Activated naive CD4-positive, alpha-beta T cell (primary cell): Measurements from ENCODE around the gene SHANK2.

ENCODE experiments used
- DNase-seq, 4 experiments: peaks; one replicate each; lab custom pipeline; 2025; lab: John Stamatoyannopoulos, UW

SHANK2 gene

GRCh38 chr11:71222318-71223080 is 29.9 kb downstream of the SHANK2 start:
- DNase-seq = no peak

GRCh38 chr11:71221821-71222220 is 30.6 kb downstream of the SHANK2 start:
- DNase-seq = no peak

DNA sequence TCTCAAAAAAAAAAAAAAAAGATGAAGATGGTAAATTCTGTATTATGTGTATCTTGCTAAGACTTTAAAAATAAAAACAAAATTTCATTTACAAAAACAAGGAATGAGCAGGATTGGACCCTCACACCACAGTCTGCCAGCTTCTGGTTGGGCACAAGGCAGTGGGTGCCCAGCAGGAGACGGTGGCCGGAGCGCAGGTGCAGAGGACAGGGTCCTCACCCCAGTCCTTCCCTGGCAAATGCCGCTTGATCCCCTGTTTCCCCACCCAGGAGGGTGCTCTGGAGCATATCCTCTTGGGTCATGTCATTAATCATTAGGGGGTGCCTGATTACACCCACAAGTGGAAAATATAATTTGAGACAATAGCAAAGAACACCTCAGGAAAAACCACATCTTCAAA is 31.2 kb downstream of the SHANK2 start:
- DNase-seq = no peak

DNA sequence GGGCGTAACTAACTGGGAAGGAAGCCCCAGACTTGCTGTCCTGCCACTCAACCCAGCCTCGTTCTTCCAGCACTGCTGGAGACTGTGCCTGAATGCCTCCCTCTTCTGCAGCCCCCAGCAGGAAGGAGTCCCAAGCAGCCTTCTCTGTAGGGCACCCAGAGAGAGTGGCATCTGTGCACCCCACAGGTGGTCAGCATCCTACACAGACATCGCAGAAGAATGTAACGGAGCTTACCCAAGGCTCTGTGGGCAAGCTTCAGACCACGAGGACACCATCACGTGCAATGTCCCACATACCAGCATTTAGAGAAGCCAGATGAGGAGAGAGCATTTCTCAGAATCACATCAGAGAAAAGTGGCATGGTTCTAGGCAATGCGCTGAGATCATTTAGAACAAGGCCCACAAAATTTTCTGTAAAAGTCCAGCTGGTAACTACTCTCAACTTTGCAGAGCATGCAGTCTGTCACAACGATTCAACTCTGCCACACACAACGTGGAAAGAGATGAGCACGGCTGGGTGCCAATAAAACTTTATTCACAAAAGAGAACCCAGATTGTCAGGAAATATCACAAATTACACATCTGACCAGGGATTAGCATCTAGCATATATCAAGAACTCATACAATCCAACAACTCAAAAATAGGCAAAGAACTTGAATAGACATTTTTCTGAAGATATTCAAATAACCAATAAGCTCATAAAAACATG is 33.4 kb downstream of the SHANK2 start:
- no peak for DNase-seq

- DNase-seq = no peak
These were observed 36.9 kb downstream of the SHANK2 start for GRCh38 chr11:71215425-71215965.

DNA sequence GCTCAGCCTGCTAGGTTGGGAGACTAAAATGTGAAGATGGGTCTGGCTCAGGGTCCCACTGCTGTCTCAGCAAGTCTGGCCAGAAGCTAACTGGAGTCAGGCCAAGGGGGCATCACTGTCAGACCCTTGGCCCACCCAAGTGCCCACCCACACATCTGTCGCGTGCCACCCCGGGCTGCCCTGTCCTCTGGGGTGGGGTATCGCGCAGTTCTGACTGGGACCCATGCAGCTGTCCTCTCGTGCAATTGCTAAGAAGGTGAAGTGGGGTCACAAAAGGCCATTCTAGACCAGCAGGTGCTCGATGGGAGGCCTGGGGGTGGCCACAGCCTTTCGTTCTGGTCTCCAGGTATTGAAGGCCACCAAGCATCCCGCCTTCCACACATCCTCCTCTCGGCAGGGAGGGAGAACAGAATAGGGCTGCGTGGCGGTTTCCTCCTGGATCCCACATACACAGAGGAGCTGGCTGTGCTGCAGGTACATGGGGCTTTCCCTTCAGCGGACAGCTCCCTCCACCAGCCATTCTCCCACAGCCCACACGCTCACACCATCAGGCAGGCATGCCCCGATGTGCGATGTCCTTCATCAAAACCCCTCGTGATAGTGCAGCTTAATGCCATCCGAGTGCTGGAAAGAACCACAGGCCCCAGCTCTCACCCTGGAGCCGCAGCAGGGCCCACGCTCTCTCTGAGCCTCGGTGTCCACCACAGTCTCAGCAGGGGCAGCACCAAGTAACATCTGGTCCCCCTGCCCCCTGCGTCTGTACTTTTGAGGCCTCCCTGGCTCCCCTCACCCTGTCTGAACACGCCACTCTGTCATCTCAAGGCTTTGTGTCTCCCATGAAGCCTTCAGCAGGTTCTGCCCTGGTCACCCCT is 37.6 kb downstream of the SHANK2 start:
- no peak for DNase-seq

GRCh38 chr11:71213696-71214552 is 38.5 kb downstream of the SHANK2 start:
- DNase-seq = no peak

DNA sequence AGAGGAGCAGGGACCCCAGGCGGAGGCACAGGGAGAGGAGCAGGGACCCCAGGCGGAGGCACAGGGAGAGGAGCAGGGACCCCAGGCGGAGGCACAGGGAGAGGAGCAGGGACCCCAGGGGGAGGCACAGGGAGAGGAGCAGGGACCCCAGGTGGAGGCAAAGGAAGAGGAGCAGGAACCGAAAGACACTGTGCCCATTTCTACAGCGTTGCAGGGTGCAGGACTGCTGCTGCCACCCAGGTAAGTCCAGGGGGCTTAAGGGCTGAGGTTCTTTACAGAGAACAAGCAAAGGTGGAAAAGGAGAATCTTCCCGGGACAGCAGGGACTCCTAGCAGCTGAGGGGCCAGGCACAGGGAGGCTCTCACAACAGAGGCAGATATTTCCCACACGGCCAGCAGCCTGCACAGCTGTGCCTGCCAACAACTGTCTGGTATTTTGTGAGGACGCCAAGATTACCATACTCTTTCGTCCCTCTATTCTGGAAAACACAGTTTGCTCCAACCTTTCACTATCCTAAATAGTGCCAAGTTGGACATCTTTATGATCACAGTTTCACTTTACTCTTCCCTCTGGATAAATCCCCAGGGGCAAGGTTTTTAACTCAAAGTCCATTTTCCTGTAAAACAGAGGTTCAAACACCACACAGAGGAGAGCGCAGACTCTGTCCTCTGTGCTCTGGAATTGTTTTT is 39.4 kb downstream of the SHANK2 start:
- DNase-seq = no peak

DNA sequence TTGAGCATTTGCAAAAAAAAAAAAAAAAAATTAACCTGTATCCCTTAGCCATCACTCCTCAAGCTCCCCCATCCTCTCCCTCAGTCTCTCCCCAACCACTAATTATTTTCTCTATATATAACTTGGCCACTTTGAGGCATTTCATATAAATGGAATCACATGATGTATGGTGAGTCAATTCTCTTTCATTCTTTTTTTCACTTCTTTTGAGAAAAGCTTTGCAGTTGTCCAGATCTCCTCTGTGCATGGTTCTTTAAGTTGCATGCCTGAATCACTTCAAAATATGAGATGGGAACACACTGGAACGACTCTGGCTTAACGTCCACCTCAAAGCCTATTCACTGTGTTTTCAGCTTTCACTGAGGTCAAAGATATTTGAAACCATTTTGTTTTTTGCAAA is 40.7 kb downstream of the SHANK2 start:
- no peak for DNase-seq

GRCh38 chr11:71210861-71211260 is 41.5 kb downstream of the SHANK2 start:
- no peak for DNase-seq

DNA sequence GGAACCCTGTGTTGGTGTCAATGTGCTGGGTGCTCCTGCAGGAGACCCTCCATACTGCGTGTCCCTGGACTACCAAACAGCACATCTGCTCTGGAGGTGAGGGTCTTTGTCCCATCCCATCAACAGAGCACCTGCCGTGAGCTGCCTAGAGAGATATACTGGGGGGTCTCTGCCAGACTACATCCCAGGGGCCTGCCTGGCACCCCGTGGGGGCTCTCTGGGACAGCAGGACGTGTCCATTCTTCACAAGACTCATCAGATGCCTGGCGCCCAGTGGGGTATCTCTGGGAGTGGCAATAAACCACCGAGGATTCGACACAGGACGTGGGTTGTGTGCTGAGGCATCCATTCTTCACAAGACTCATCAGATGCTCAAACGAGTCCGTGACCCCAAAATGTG is 42.7 kb downstream of the SHANK2 start:
- DNase-seq = no peak

DNA sequence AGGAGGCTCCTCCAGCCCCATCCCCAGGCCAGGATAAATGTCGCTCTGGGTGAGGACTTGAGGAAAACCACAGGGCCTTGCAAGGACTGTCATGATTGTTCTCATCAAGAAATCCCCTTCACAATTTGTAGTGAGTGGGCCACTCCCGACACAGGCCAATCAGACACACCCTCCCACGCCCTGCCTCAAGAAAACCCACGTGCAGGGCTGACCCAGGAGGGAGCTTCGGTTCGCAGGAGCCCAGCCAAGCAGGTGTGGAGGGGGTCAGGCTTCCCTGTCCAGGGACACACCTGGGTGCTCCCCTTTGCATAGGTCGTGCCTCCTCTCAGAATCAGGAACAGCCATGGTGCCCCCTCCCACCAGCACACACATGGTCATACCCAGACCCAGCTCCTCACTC is 43.2 kb downstream of the SHANK2 start:
- DNase-seq = no peak

- no peak for DNase-seq
These were observed 44.2 kb downstream of the SHANK2 start for GRCh38 chr11:71208011-71208774.

GRCh38 chr11:71207563-71207962 is 44.8 kb downstream of the SHANK2 start:
- DNase-seq = no peak

DNA sequence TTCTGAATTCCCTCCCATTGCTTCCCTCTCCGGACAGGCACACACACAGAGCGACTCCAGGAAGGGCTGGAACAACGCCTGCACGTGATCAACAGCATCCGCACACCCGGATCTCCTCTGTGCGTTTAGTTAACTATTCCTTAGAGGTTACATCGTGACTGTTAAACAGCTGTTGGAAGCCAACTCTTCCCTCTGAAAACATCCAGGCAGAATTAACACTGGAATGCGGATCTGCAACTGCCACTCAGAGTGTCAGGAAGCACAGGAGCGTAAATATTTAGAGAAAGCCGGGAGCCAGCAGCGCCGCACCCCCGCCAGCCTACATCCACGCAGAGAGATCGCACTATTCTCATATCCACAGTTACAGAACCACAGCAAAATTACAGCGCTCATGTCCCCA is 46.2 kb downstream of the SHANK2 start:
- no peak for DNase-seq

DNA sequence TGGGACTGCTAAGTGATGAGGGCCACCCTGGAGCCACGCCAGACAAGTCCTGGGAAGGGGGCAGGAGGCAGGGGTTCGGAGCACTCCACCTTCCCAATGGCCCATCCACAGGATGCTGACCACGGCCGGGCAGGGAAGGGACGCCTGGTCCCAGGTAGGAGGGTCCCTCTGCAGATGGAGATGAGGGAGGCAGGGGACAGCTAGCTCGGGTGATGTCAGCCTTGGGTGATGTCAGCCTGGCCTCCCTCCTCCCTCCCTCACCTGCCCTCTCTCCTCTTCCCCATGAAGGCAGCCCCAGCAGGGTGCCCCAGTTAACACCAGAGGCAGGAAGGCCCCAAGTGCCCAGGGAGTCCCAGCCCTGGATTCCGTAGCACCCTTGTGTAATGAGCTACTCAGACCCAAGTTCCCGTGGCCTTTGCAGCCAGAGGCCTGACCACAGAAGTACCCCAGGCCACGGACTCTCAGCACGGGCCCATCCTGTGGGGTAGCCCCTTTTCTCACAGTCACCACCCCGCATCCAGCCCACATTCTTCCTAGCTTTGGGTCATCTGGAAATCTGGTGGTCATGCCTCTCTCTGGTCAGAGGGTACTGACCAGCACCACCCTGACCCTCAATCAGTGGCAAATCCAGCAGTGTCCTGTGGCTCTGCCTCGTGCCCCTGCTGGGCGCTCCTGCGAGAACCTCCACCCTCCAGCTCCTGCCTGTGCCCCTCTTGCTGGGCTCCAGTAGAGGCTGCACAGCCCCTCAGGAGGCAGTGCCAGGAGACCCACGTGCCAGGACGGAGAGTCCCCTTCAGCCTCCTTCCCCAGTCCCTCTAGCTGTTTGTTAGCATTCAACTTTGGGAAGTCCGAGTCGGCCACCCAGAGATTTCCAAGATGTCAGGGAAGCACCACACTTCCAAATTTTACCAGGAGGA is 47.4 kb downstream of the SHANK2 start:
- no peak for DNase-seq

- no peak for DNase-seq
These were observed 48.1 kb downstream of the SHANK2 start for GRCh38 chr11:71204294-71204693.

GRCh38 chr11:71203681-71204080 is 48.7 kb downstream of the SHANK2 start:
- no peak for DNase-seq

DNA sequence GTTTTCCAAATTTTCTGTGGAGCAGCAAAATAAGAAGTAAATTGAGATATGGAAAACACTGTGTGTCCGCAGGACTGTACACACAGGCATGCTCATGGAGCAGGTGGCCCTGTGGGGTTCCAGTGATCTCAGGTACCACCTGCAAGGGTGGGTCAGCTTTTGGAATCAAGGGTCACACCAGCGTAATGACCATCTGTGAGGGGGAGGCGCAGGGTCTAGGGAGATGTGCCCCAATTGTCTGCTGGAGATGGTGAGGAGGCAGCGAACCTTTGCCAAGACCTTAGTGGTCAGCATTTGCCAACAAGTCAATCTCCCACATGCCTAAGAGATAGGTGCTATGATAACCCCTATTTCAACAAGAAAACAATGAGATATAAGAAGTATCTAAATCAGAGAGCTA is 49.4 kb downstream of the SHANK2 start:
- no peak for DNase-seq
